HG03378 (cell line): ENCODE measurements around the gene MPZL2.
A peak's percentile ranks its signal among the peaks of the same experiment; 100 is the strongest.

Experiments used
- ATAC-seq: cut with Tn5 transposase; IDR thresholded peaks from one replicate; pipeline ENCODE4 v1.9.1; 2021; ENCODE audit warnings: mild to moderate bottlenecking, moderate library complexity; ENCODE audit not compliant: unreplicated experiment

MPZL2 gene

DNA sequence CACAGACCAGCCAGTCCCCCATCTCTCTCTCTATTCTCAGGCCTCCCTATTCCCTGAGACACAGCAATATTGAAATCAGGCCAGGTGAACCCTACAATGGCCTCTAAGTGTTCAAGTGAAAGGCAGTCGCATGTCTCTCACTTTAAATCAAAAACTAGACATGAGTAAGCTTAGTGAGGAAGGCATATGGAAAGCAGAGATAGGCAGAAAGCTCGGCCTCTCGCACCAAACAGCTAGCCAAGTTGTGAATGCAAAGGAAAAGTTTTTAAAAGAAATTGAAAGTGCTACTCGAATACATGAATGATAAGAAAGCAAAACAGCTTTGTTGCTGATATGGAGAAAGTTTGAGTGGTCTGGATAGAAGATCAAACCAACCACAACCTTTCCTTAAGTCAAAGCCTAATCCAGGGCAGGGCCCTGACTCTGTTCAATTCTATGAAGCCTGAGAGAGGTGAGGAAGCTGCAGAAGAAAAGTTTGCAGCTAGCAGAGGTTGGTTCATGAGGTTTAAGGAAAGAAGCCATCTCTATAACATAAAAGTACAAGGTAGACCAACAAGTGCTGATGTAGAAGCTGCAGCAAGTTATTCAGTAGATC lies 19.8 kb upstream of the MPZL2 start:
- ATAC-seq: no peak

DNA sequence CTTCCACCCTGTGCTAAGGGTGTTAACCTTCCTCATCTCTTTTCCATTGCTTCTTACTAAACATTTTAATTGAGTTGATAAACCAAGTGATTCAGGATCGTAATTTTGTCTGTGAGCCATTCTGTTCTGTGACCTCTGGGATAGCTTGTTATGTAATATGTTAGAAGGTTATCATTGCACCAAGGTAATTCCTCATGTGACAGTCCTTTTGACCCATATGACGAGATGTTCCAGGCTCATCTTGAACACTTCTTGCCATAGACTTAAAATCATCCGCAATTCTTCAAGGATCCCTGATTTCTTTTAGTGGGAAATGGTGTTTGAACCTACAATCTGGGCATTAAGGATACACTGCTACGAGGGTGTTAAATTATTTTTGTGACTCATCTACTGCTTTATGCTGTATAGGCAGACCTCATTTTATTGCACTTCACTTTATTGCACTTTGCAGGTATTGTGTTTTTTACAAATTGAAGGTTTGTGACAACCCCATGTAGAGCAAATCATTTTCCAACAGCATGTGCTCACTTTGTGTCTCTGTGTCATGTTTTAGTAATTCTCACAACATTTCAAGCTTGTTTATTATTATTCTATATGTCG lies 19.0 kb upstream of the MPZL2 start:
- ATAC-seq: no peak

DNA sequence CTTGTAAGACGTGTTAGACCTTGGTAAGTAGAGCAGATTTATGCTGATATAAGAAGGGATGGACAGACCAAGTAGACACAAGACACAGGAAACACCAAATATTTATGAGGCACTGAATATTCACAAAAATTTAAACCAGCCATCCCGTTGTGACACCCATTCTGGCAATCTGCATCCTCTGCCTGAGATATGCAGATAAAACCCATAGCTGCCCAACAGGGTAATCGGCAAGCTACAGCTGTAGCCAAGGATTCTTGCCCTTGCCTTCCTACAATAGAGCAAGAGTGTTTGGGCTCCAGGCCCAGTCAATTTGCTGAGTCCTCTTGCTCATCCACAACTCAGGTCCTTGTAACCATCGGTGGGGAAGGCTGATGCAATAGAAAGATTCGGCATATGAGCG lies 18.5 kb upstream of the MPZL2 start:
- no peak for ATAC-seq

DNA sequence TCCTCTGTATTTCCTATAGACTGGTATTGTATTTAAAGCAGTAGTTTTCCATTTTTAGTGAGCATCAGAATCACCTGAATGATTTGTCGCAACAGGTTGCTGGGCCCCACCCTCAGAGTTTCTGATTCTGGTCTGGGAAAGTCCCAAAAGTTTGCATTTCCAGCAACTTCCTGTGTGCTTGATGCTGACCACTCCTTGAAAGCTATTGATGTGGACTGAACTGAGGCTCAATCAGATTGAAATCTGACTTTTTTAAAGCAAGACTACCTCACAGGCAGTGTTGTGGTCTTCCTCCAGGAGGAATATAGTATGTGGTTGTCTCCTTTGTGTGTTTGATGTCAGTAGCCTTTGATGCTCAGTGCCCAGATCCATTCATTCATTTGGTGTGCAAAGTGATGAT lies 17.2 kb upstream of the MPZL2 start:
- ATAC-seq: no peak

DNA sequence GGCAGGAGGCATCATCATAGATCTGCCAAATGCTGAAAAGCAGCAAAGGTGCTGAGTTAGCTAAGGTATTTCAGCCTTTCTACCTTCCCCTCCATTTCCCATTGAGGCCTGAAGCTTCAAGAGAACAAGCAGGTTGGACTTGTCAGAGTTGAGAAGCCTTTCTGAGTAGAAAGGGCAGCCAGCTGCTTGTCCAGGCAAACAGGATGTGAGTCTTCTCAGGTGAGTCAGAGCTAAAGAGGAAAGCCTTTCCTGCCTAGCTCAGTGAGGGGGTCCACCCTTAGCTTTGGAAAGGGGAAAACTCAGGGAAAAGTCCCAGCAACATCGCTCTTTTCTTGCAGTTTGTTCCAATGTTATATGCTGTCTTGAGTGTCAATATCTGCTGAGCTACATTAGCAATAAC lies 13.2 kb upstream of the MPZL2 start:
- ATAC-seq: no peak

DNA sequence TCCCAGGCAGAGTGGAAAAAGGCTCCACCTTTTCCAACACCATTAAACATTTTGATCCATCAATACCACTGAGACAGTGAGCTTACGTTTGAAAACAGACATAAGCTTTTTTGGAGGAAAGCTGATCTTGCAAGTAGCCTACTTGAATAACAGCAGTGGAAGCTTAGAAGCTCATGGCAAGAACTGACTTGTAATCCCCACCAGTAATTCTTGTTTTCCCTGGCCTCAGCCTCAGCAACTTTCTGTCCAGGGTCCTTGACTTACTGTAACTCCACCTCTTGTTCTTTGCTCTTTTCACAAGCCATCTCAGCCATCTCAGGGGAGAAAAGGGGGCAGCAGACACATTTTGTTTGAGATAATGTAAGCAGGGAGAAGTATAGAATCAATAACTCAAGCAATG lies 12.3 kb upstream of the MPZL2 start:
- ATAC-seq: no peak

DNA sequence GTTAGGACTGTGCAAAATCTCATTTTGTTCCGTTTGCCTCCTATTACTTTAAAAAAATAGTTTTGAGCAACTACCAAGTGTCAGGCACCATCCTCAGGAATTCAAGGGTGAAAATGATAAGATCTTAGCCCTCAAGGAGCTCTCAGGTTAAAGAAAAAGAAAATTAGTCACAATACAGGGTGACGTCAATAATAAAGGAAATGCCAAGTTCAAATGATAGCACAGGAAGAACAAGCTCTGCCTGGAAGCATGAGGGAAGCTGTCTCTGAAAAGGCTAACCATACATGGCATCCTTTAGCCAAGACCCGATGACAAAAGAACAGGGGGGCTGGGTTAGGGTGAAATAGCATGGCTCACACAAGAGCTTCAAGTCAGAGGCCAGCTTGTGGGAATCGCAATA lies 11.1 kb upstream of the MPZL2 start:
- no peak for ATAC-seq

DNA sequence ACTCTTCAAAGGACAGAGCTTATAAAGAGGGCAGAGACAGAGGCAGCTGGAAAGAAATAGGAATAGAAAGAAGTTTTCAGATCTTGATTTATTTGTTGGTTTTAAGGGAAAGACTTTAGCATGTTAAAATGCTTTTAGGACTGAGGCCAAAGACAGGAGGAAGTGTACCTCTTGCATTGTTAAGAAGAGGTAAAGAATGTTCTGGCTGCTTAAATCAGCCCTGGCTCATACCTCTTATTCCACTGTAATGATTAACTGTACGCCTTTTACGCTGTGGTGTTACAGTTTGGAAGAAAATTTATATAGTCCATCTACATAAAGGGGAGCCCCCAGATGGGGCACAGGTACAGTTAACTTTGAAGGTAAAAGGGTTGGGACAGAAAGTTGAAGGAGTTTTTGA lies 10.1 kb upstream of the MPZL2 start:
- ATAC-seq: no peak

DNA sequence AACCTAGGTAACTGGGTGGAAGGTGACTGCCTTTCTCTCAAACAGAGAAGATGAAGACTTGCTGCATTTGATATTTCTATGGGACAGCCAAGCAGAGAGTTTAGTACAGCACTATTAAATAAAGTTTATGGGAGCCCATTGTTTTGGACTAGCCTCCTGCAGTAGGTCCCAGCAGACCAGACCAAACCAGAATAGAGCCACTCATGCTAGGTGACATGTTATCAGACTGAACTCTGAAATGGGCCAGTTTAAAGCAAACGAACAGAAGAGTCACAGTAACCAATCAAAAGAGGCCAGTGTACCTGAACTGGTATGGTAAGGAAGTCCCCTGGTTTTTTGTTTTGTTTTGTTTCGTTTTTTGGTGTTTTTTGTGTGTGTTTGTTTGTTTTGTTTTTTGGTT lies 7.9 kb upstream of the MPZL2 start:
- no peak for ATAC-seq

DNA sequence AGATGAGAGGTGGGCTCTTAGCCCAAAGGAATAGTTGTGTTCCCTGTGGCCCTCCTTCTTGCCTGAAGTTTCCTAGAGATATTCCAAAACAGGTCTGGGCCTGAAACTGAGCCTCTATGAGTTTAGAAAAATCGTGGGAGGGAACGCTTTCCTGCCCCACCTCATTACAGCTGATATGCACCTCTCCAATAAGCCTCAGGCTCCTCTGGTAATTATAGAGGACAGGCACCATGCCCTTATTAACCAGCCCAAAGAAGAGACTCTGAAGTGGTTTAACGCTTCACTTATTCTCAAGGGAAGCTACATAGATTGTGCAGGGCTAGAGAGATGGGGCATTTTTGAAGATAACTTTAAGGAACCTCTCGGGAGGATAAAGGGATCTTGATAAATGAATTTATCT lies 3.4 kb upstream of the MPZL2 start:
- ATAC-seq: no peak

DNA sequence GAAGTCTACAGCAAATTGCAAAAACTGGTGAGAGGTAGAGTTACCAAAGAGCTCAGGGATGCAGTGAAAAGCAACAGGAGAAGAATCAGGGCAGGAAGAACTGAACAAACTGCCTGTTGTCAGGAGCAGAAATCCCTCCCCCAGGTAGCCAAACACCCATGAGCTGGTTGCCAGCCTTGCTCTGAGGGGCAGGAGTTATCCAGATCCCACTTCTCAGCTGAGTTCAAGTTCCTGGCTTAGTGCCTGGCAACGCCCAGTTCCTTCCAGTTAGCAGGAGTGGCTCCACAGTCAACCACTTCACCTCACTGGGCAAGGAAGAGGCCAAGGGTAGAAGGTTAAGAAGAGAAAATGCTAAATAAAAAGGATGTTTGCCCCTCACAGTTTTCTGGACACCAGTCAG lies 1.9 kb upstream of the MPZL2 start:
- no peak for ATAC-seq

DNA sequence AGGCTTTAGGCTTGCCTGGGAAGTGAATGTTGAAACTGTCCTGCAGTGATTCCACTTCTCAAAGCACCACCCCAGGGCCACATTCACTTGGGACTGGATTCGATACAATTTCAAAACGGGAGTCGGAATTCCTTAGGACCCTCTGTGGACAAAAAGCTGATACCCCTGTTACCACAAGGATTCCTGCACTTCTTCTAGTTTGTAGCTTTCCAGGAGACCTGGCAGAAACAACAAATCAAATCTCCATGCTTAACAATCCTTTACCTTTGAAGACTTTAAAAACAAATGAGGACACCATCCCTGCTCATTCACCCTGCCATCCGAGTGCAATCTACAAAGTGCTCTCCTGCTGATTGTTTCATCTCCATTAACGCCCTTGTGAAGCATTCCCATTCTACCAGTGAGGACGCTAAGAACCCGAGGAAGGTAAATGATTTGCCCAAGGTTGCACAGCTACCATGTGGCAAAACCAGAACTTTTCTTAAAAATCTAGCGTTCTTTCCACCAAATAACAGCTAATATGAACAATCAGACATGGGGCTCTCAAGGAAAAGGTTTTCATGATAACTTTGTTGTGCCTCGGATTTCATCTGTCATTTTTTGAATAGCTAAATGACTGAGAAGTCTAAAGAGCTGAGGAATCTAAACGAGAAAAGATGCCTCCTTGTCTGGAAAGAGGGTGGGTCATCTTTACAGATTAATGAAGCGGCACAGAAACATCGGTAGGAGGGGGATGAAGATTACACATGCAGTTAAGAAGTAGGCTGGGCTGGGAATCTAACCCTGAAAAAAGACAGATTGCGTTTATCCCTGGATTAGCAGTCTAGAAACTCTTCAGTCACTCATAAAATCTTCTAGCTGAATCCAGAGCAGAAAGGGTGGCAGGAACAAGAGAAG lies 720 bp upstream of the MPZL2 start:
- no peak for ATAC-seq

DNA sequence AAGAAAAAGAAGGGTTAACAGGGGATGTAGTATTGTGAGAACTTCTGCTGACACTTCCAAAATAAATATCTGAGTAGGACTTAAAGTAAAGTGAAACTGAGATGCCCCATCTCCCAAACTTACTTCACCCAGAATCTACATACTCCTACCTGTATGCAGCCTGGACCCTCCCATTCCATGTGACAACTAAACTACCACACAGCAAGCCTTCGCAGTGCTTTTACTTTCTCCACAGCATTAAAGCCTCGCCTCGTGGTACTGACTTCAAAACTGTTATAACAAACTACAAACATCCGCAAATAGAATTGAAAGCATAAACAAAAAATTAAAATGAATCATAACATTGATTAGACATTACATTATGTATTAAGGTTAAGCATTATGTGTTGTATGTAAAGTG lies 985 bp downstream of the MPZL2 start:
- ATAC-seq: no peak

DNA sequence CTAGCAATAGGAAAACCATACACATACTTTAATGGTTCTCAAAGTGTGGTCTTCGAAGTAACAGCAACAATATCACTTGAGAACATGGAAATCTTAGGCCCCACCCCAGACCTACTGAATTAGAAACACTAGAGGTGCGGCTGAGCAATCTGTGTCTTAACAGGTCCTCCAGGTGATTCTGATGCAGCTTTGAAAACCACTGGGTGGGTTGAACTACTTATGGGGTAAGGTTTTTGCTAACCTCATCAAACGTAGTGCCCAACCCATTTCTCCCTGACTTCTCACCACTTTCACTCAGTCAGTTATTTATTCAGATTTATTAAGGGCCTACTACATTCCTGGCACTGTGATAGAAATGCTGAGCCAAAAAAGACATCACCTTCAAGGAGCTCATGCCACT lies 3.7 kb downstream of the MPZL2 start:
- no peak for ATAC-seq

DNA sequence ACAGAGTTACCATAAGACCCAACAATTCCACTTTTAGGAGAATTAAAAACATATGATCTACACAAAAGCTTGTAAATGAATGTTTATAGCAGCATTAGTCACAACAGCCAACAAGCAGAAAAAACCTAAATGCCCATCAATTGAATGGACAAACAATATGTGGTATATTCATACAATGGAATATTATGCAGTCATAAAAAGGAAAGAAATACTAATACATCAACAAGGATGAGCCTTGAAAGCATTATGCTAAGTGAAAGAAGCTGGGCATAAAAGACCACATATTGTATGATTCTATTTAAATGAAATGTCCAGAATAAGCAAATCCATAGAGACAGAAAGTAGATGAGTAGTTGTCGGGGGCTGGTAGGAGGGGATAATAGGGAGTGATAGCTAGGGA lies 5.0 kb downstream of the MPZL2 start:
- no peak for ATAC-seq

DNA sequence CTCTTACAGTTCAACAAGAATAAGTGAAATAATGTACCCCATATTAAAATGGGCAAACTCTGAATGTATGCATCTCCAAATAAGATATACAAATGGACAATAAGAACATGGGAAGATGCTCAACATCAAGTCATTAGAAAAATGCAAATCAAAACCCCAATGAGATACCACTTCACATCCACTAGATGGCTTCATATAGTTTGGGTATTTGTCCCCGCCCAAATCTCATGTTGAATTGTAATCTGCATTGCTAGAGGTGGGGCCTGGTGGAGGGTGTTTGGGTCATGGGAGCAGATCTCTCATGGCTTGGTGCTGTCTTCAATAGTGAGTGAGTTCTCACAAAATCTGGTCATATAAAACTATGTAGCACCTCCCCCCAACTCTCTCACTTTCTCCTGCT lies 5.7 kb downstream of the MPZL2 start:
- no peak for ATAC-seq

DNA sequence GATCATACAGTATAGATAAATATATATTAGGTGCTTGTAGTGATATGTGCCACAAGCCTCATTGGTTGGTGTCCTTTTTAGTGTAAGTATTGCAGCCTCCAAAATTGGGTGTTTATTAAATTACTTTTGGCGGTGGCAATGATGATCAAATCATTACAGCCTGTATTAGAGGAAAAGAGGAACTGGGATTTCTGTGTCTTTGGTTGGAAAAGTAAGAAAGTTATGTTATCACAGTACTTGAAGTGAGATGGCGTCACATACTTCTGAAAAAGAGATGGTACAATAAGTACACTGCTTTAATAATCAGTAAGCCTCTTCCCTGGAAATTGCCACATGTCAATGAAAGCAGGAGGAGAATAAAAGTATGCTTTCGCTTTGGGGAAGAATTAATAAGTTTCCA lies 11.4 kb downstream of the MPZL2 start:
- ATAC-seq: no peak

DNA sequence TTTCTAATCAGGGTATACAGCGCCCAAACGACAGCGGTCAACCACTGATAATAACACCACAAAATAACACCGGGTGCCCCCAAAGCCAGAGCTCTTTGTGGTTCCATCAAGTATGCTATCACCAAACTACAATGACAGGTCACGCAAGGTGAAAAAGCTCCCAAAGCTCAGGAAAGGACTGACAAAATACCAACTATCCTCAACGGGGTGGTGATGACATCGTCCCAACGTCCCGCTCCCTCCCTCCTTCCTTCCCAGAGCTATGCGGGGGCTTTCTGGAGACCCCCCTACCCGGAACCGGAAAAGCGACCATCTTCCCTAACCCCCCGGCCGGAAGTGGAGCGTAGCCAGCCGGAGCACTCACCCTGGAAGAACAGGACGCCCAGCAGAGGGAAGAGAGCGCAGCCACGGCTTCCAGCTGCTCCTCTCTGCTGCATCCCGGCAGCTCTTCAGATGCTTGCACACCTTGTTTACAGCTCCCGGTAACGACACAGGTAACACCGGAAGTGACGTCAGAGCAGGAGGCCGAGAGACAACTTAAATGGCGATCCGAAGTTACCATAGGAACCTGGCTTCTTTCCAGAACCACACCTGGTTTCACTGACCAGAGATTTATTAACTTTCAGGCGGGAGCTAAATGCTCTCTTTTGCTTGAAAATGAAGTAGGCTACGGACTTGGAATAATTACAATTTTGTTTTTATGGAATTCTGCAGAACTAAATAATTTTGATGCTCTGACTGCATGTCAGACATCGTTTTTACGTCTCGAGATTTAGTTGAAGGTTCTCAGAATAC lies 12.0 kb downstream of the MPZL2 start, which contains the start of gene MPZL3:
MPZL3 (minus strand) TSS at position 508 of the 795 bp plus-strand sequence; CDS start at position 437, 71 bp downstream.
- ATAC-seq: peak; percentile 74

DNA sequence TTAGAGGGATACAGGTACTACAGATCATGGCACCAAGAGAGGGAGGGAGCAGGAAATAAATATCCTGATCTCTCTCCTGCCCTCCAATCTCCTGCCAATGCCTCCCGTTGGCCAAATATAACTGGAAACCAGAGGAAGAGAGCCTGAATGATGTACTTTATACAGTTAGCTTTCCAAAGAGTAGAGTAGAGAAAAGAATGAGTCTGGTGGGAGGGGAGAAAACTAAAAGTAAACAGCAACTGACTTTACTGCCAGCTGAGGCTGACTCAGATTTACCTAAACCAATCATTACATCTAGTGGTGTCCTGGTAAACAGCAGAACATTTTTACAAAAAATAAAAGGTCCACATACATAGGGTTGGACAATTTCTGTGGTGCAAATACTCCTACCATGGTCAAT lies 17.1 kb downstream of the MPZL2 start:
- ATAC-seq: no peak

DNA sequence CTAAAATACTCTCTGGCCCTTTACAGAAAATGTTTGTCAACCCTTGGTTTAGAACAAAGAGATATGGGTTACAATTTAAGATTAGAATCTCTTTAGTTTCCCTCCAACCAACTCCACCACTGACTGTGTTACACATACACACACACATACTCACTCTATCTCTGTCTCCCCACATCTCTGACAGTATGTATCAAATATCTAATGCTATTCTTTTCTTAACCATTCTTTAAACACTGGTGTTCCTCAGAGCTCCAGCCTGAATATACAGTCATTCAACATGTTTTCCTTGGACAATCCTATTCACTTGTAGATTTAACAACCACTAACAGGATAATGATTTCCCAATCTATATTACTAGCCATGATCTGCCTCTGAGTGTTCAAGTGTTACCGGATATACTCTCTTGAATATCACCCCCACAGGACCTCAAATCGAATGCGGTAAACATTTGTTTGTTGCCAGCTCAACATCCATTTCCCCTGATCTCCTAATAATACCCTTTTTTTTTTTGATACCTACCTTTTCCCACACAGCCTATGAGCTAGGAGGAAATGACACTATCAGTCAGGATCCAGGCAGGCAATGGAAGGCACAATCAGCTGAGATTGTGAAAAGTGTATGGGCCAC lies 18.0 kb downstream of the MPZL2 start:
- no peak for ATAC-seq
